ENCODE results near the gene SH3BP4.

SH3BP4 gene

GRCh38 chr2:235034265-235035118, 82.7 kb downstream of the SH3BP4 start:
- Histone ChIP-seq H3K27me3 (no peaks in the 10 kb centered on the region), H3K9me3 (no peaks in the 10 kb centered on the region), H3K4me1 (ENCODE audit: control insufficient read depth in 1 of 2, insufficient read depth in 1 of 2, low read depth in 1 of 2, low read length in 1 of 2) (no peaks in the 10 kb centered on the region), H3K4me3 (ENCODE audit: low read depth in 1 of 2, low read length in 1 of 2) (no peak overlapping the region), H3K27ac (no peak overlapping the region), H3K36me3 (no peaks in the 10 kb centered on the region)
- no peak for TF ChIP-seq CTCF (IDR thresholded peaks at IDR 0.05)

- Histone ChIP-seq H3K4me3 (ENCODE audit: low read depth in 1 of 2, low read length in 1 of 2) (no peak overlapping the region), H3K36me3 (no peaks in the 10 kb centered on the region), H3K27me3 (no peaks in the 10 kb centered on the region), H3K27ac (no peak overlapping the region), H3K9me3 (no peaks in the 10 kb centered on the region), H3K4me1 (ENCODE audit: control insufficient read depth in 1 of 2, insufficient read depth in 1 of 2, low read depth in 1 of 2, low read length in 1 of 2) (no peaks in the 10 kb centered on the region)
- no peak for TF ChIP-seq CTCF (IDR thresholded peaks at IDR 0.05)
Measured at GRCh38 chr2:235037604-235038166, 85.9 kb downstream of the SH3BP4 start.

GRCh38 chr2:235041221-235041917, 89.6 kb downstream of the SH3BP4 start:
- Histone ChIP-seq H3K9me3 (no peaks in the 10 kb centered on the region), H3K27ac (no peak overlapping the region), H3K4me3 (ENCODE audit: low read depth in 1 of 2, low read length in 1 of 2) (no peak overlapping the region), H3K27me3 (no peaks in the 10 kb centered on the region), H3K36me3 (no peaks in the 10 kb centered on the region), H3K4me1 (ENCODE audit: control insufficient read depth in 1 of 2, insufficient read depth in 1 of 2, low read depth in 1 of 2, low read length in 1 of 2) (no peaks in the 10 kb centered on the region)
- no peak for TF ChIP-seq CTCF (IDR thresholded peaks at IDR 0.05)

GRCh38 chr2:235041918-235042575, 90.2 kb downstream of the SH3BP4 start:
- Histone ChIP-seq H3K9me3 (no peaks in the 10 kb centered on the region), H3K27ac (no peak overlapping the region), H3K36me3 (no peaks in the 10 kb centered on the region), H3K27me3 (no peaks in the 10 kb centered on the region), H3K4me3 (ENCODE audit: low read depth in 1 of 2, low read length in 1 of 2) (no peak overlapping the region), H3K4me1 (ENCODE audit: control insufficient read depth in 1 of 2, insufficient read depth in 1 of 2, low read depth in 1 of 2, low read length in 1 of 2) (no peaks in the 10 kb centered on the region)
- no peak for TF ChIP-seq CTCF (IDR thresholded peaks at IDR 0.05)

All from neutrophil (primary cell).